GM10266 (cell line): Measurements from ENCODE around the gene TGDS.
A peak's percentile ranks its signal among the peaks of the same experiment; 100 is the strongest.

ENCODE experiments used
- DNase-seq: peaks from one replicate; pipeline ENCODE4 v3.0.0; 2012; ENCODE audit errors: extremely low spot score
- TF ChIP-seq, protein P1 (sequence below): IDR thresholded peaks from 2 replicates; pipeline ENCODE4 v1.5.1; 2012; ENCODE audit warnings: mild to moderate bottlenecking, low read depth; ENCODE audit not compliant: control insufficient read depth, insufficient read depth; ENCODE audit errors: missing control alignments

The TGDS gene

DNA sequence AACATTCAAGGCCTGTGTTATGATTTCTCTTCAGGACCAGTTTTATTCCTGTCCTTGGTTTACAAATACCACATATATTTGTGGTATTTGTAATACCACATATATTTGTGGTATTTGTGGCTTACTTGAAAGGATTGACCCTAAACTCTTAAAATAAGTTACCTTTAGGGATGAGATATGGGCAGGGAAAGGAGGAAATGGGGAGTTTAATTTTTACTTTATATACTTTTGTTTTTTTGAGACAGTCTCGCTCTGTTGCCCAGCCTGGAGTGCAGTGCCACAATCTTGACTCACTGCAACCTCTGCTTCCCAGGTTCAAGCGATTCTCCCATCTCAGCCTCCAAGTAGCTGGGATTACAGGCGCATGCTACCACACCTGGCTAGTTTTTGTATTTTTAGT lies 2.3 kb upstream of the TGDS start:
- TF ChIP-seq, protein P1, sequence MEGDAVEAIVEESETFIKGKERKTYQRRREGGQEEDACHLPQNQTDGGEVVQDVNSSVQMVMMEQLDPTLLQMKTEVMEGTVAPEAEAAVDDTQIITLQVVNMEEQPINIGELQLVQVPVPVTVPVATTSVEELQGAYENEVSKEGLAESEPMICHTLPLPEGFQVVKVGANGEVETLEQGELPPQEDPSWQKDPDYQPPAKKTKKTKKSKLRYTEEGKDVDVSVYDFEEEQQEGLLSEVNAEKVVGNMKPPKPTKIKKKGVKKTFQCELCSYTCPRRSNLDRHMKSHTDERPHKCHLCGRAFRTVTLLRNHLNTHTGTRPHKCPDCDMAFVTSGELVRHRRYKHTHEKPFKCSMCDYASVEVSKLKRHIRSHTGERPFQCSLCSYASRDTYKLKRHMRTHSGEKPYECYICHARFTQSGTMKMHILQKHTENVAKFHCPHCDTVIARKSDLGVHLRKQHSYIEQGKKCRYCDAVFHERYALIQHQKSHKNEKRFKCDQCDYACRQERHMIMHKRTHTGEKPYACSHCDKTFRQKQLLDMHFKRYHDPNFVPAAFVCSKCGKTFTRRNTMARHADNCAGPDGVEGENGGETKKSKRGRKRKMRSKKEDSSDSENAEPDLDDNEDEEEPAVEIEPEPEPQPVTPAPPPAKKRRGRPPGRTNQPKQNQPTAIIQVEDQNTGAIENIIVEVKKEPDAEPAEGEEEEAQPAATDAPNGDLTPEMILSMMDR = no peak

DNA sequence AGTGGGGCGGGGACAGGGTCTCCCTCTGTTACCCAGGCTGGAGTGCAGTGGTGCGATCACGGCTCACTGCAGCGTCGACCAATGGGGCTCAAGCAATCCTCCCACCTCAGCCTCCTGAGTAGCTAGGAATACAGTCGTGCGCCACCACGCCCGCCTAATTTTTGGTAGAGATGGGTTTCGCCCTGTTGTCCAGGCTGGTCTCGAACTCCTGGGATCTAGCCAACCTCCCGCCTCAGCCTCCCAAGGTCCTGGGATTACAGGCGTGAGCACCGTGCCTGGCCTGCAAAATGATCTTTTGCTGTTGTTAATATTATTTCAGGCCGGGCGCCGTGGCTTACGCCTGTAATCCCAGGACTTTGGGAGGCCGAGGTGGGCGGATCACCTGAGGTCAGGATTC lies 621 bp upstream of the TGDS start:
- DNase-seq = no peak
- TF ChIP-seq, protein P1 = no peak

More for the DNA sequence above, 2.3 kb upstream of the TGDS start:
- no peak for DNase-seq

- TF ChIP-seq, protein P1 = no peak
- peak; percentile 22 for DNase-seq
Observed at GRCh38 chr13:94595001-94595949, 677 bp downstream of the TGDS start.

DNA sequence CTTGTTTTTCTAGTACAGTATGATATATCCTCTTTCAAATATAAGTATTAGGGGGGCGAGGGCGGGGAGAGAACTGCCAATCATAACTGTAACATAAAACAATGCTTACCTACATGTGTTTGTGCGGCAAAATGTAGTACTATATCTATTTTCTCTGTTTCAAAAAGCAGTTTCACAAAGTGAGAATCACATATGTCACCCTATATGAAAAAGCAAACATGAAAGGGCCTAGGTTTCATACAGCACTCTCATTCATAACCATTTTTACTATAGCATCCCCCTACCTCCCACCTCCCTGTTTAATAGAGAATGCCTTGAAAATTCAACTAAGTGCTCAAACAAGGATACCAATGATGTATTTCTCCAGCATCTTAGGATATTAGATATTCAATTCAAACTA lies 5.2 kb downstream of the TGDS start:
- no peak for DNase-seq
- TF ChIP-seq, protein P1 = no peak

DNA sequence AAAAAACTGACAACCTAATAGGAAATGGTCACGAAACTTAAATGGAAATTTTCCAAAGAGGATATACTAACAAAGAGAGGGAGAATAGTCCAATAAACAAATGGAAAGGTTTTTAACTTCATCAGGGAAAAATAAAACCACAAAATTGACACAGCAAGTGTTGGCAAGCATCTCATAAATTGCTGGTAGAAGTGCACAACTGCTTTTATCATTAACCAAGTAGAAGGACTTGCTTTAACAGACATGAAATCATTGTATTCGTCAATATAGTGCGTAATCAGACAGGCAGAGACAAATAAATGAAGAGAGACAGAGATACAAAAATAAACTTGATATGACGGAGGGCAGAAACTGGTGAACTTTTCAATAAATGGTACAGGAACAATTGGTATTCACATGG lies 7.4 kb downstream of the TGDS start:
- TF ChIP-seq, protein P1 = no peak
- no peak for DNase-seq

GRCh38 chr13:94586371-94586770 lies 9.6 kb downstream of the TGDS start:
- TF ChIP-seq, protein P1 = no peak
- DNase-seq = no peak

DNA sequence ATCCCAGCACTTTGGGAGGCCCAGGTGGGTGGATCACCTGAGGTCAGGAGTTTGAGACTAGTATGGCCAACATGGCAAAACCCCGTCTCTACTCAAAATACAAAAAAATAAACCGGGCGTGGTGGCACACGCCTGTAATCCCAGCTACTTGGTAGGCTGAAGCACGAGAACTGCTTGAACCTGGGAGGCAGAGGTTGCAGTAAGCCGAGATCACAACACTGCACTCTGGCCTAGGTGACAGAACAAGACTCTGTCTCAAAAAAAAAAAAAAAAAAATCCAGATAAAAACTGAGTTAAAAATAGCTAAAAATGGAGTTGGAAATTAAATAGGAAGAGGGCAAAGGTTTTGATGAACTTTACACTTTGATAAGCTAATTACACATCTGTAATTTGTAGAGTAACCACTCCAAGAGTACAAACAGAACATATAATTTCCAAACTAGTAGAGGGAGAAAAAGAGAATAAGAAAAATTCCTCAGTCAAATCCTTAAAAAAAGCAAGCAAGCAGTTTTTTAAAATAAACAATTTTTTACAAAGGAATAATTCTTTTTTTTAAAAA lies 10.3 kb downstream of the TGDS start:
- TF ChIP-seq, protein P1 = no peak
- DNase-seq = no peak
